Ovary (tissue), 3 donors: ENCODE measurements around the gene ZMYND8.

Experiments
- CTCF ChIP-seq, 3 donors: fragments of 450-650 bp in 2 of 3; fragments of 200-600 bp in 1 of 3; IDR thresholded peaks; one replicate each; pipeline versions ENCODE4 v1.5.1 to v1.8.0; 2016 to 2022; ENCODE audit warnings: antibody characterized with exemption in 3 of 3, mild to moderate bottlenecking in 1 of 3
- EP300 ChIP-seq: sonication (generic); formaldehyde crosslinking; IDR thresholded peaks from one replicate; pipeline ENCODE4 v1.6.1; 2017; ENCODE audit warnings: antibody characterized with exemption
- donor health status: DM: no; HTN: no; CAD: no.

- TF ChIP-seq EP300: no peak
- TF ChIP-seq CTCF (IDR thresholded peaks at IDR 0.05): no peak
These were observed 73.6 kb downstream of the ZMYND8 start for GRCh38 chr20:47282864-47283263.
